ENCODE data around the gene RAB11FIP5. TPM values are rescaled to one million over a fixed set of nuclear protein-coding genes. Genes with fewer than 3 reads are reported as not detected.

Gene RAB11FIP5, protein sequence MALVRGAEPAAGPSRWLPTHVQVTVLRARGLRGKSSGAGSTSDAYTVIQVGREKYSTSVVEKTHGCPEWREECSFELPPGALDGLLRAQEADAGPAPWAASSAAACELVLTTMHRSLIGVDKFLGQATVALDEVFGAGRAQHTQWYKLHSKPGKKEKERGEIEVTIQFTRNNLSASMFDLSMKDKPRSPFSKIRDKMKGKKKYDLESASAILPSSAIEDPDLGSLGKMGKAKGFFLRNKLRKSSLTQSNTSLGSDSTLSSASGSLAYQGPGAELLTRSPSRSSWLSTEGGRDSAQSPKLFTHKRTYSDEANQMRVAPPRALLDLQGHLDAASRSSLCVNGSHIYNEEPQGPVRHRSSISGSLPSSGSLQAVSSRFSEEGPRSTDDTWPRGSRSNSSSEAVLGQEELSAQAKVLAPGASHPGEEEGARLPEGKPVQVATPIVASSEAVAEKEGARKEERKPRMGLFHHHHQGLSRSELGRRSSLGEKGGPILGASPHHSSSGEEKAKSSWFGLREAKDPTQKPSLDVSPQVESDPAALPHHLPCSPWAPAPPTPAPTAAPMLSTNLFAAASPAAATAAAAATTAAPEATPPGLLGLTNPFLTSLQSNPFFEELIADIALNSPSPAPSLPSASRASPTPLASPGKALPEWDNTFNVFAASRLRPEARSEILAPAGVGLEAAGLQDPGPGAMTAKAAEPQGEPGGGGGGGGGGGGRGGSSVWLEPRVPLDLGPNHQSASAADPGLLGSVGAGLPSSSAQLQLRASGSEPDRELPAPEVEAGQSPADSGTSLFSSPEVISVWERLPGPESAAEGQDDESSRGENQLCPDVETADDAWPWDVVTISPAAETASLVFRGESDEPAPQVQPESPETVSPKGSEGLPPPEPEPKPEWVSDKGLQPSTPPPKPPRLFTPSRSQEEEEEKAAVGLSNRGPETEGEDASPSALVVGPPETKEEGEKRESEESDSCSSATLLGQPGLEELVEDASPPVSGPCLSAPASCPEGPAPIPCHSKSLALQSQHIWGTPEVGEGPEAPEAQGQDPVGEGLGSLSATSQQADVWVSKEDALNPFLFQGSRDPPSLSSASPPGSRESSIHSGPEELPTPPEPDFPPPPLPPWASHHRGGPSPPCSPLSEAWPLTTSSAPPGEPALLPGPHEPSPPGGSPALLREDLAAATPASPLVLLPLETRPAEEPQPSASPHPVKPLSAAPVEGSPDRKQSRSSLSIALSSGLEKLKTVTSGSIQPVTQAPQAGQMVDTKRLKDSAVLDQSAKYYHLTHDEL (N-terminal part only)
- 4.4 TPM for polyA plus RNA-seq (2013, experiment 1 of 2)
- 4.5 TPM for polyA plus RNA-seq (2013, experiment 2 of 2)

- Histone ChIP-seq H4K8ac (ENCODE audit: low read depth, low read length) (no peak within 1 kb of the TSS), H2BK120ac (ENCODE audit: low read depth, low read length) (no peak within 1 kb of the TSS), H2AK5ac (ENCODE audit: low read length) (no peak within 1 kb of the TSS), H3K27me3 (ENCODE audit: insufficient read depth, low read length, poor library complexity) (no peaks in the 10 kb centered on the region), H4K5ac (ENCODE audit: low read length) (no peak within 1 kb of the TSS), H3K79me2 (ENCODE audit: control insufficient read depth, insufficient read depth, low read length) (no peaks in the 10 kb centered on the region), H2BK5ac (ENCODE audit: low read length) (no peak within 1 kb of the TSS), H3K4me2 (ENCODE audit: low read length) (peak within 1 kb of the TSS; percentile 64), H3K18ac (ENCODE audit: low read length) (peak within 1 kb of the TSS; percentile 85), H3K4me3 (ENCODE audit: low read length) (peak within 1 kb of the TSS; percentile 71), H3K79me1 (ENCODE audit: low read length) (peaks cover 7% of the 10 kb centered on the region), H3K23ac (ENCODE audit: low read length) (no peak within 1 kb of the TSS), H2BK15ac (replicated peaks; ENCODE audit: low read depth) (no peak within 1 kb of the TSS), H3K36me3 (ENCODE audit: control insufficient read depth, insufficient read depth, low read length) (no peaks in the 10 kb centered on the region), H3K27ac (ENCODE audit: low read depth, low read length) (peak within 1 kb of the TSS; percentile 59), H3K4me1 (ENCODE audit: control insufficient read depth, low read depth, low read length) (peaks cover 8% of the 10 kb centered on the region), H3K9ac (ENCODE audit: low read length) (peak within 1 kb of the TSS; percentile 71), H3K56ac (ENCODE audit: low read length) (peak within 1 kb of the TSS; percentile 84), H3K4ac (ENCODE audit: low read depth, low read length) (no peak within 1 kb of the TSS)
- DNase-seq, result peak; percentile 71
- WGBS (ENCODE audit: extremely low coverage, insufficient coverage, low lambda C conversion rate), result no CpG with 5 or more reads among the region's 93 CpGs
These were observed at the start of gene RAB11FIP5 for GRCh38 chr2:73112913-73113854. TSS of gene RAB11FIP5 (minus strand) at chr2:73112948. CDS start at chr2:73112777, 171 bp downstream.

GRCh38 chr2:73156539-73157124, 43.9 kb upstream of the RAB11FIP5 start:
- Histone ChIP-seq H3K4me3 (ENCODE audit: low read length) (peak overlapping the region; percentile 32), H4K8ac (ENCODE audit: low read depth, low read length) (no peak overlapping the region), H4K5ac (ENCODE audit: low read length) (no peak overlapping the region), H3K56ac (ENCODE audit: low read length) (peak overlapping the region; percentile 73), H3K79me1 (ENCODE audit: low read length) (no peaks in the 10 kb centered on the region), H3K79me2 (ENCODE audit: control insufficient read depth, insufficient read depth, low read length) (no peaks in the 10 kb centered on the region), H3K23ac (ENCODE audit: low read length) (no peak overlapping the region), H3K18ac (ENCODE audit: low read length) (no peak overlapping the region), H3K4me2 (ENCODE audit: low read length) (peak overlapping the region; percentile 66), H2AK5ac (ENCODE audit: low read length) (no peak overlapping the region), H3K36me3 (ENCODE audit: control insufficient read depth, insufficient read depth, low read length) (no peaks in the 10 kb centered on the region), H2BK120ac (ENCODE audit: low read depth, low read length) (no peak overlapping the region), H3K4me1 (ENCODE audit: control insufficient read depth, low read depth, low read length) (no peaks in the 10 kb centered on the region), H3K27ac (ENCODE audit: low read depth, low read length) (no peak overlapping the region), H3K4ac (ENCODE audit: low read depth, low read length) (no peak overlapping the region), H2BK15ac (replicated peaks; ENCODE audit: low read depth) (no peak overlapping the region), H2BK5ac (ENCODE audit: low read length) (no peak overlapping the region), H3K9ac (ENCODE audit: low read length) (peak overlapping the region; percentile 64), H3K27me3 (ENCODE audit: insufficient read depth, low read length, poor library complexity) (no peaks in the 10 kb centered on the region)
- peak; percentile 80 for DNase-seq
- WGBS (ENCODE audit: extremely low coverage, insufficient coverage, low lambda C conversion rate), result no CpG with 5 or more reads among the region's 24 CpGs

DNA sequence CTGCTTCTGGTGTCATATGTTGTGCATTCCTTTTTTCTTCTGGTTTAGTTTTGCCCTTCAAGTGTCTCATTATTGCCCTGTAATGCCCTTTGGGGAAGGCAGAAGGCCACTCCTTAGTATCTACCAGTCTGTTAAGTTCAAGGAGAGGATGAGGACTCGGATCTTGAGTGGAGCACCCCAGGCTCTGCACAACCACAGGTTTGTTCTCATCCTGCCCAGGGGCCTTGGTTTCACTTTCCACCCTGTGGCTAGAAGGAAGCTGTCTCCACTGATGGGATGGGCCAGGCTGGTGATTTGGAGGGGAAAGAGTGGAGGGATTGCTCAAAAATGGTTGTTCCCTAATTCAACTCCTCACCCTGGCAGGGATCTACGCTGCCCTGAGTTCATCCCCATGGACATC, 30.2 kb upstream of the RAB11FIP5 start:
- Histone ChIP-seq H3K56ac (ENCODE audit: low read length) (no peak overlapping the region), H3K4me2 (ENCODE audit: low read length) (no peak overlapping the region), H3K4me1 (ENCODE audit: control insufficient read depth, low read depth, low read length) (no peaks in the 10 kb centered on the region), H4K8ac (ENCODE audit: low read depth, low read length) (no peak overlapping the region), H3K79me2 (ENCODE audit: control insufficient read depth, insufficient read depth, low read length) (no peaks in the 10 kb centered on the region), H3K36me3 (ENCODE audit: control insufficient read depth, insufficient read depth, low read length) (no peaks in the 10 kb centered on the region), H2BK5ac (ENCODE audit: low read length) (no peak overlapping the region), H3K79me1 (ENCODE audit: low read length) (no peaks in the 10 kb centered on the region), H3K9ac (ENCODE audit: low read length) (no peak overlapping the region), H3K4me3 (ENCODE audit: low read length) (no peak overlapping the region), H4K5ac (ENCODE audit: low read length) (no peak overlapping the region), H3K18ac (ENCODE audit: low read length) (no peak overlapping the region), H3K4ac (ENCODE audit: low read depth, low read length) (no peak overlapping the region), H3K27ac (ENCODE audit: low read depth, low read length) (no peak overlapping the region), H2AK5ac (ENCODE audit: low read length) (no peak overlapping the region), H3K23ac (ENCODE audit: low read length) (no peak overlapping the region), H3K27me3 (ENCODE audit: insufficient read depth, low read length, poor library complexity) (no peaks in the 10 kb centered on the region), H2BK120ac (ENCODE audit: low read depth, low read length) (no peak overlapping the region), H2BK15ac (replicated peaks; ENCODE audit: low read depth) (no peak overlapping the region)
- no CpG with 5 or more reads among the region's 2 CpGs for WGBS (ENCODE audit: extremely low coverage, insufficient coverage, low lambda C conversion rate)
- no peak for DNase-seq

DNA sequence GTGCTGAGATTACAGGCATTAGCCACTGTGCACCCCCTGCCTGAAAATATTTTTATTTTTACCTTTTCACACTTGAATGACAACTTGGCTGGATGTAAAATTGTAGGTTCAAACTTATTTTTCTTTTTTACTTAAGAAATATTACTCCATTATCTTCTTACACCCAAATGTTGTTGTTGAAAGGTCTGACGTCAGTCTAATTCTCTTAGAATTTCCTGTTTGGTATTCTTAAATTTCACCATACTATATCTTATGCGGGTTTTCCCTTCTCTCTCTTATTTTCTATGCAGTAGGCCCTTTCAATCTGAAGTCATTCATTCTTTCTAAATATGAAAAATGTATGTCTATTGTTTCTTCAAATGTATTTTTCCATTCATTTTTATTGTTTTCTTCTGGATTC, 29.1 kb upstream of the RAB11FIP5 start:
- Histone ChIP-seq H2BK15ac (replicated peaks; ENCODE audit: low read depth) (no peak overlapping the region), H3K79me1 (ENCODE audit: low read length) (no peaks in the 10 kb centered on the region), H4K5ac (ENCODE audit: low read length) (no peak overlapping the region), H2BK120ac (ENCODE audit: low read depth, low read length) (no peak overlapping the region), H3K27me3 (ENCODE audit: insufficient read depth, low read length, poor library complexity) (no peaks in the 10 kb centered on the region), H3K4ac (ENCODE audit: low read depth, low read length) (no peak overlapping the region), H3K4me3 (ENCODE audit: low read length) (no peak overlapping the region), H3K56ac (ENCODE audit: low read length) (no peak overlapping the region), H2BK5ac (ENCODE audit: low read length) (no peak overlapping the region), H3K4me1 (ENCODE audit: control insufficient read depth, low read depth, low read length) (no peaks in the 10 kb centered on the region), H3K36me3 (ENCODE audit: control insufficient read depth, insufficient read depth, low read length) (no peaks in the 10 kb centered on the region), H4K8ac (ENCODE audit: low read depth, low read length) (no peak overlapping the region), H3K23ac (ENCODE audit: low read length) (no peak overlapping the region), H3K9ac (ENCODE audit: low read length) (no peak overlapping the region), H2AK5ac (ENCODE audit: low read length) (no peak overlapping the region), H3K4me2 (ENCODE audit: low read length) (no peak overlapping the region), H3K18ac (ENCODE audit: low read length) (no peak overlapping the region), H3K79me2 (ENCODE audit: control insufficient read depth, insufficient read depth, low read length) (no peaks in the 10 kb centered on the region), H3K27ac (ENCODE audit: low read depth, low read length) (no peak overlapping the region)
- WGBS (ENCODE audit: extremely low coverage, insufficient coverage, low lambda C conversion rate), result no CpG with 5 or more reads among the region's 2 CpGs
- DNase-seq, result no peak
